ENCODE data around the gene ATP8B3.
A peak's percentile ranks its signal among the peaks of the same experiment; 100 is the strongest.

ATP8B3 gene

DNA sequence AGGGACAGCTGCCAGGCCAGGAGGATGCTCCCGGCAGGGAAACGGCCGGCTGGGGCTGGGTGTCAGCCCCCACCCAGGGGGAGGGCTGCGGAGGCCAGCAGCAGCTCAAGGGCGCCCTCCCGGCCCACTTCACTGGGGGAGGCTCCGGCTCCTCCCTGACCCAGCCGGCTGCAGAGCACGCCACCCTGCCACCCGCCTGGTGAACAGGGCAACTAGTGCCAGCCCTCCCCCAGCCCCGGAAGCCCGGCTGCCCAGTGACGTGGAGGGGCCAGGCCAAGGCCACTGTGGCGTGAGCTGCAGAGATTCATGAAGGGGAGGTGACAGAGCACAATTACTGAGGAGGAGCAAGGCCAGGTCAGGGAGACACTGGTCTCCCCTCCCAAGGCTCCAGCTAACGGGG lies 21.5 kb upstream of the ATP8B3 start:
- no peak for DNase-seq (ENCODE audit: low read depth in 3 of 3)

DNA sequence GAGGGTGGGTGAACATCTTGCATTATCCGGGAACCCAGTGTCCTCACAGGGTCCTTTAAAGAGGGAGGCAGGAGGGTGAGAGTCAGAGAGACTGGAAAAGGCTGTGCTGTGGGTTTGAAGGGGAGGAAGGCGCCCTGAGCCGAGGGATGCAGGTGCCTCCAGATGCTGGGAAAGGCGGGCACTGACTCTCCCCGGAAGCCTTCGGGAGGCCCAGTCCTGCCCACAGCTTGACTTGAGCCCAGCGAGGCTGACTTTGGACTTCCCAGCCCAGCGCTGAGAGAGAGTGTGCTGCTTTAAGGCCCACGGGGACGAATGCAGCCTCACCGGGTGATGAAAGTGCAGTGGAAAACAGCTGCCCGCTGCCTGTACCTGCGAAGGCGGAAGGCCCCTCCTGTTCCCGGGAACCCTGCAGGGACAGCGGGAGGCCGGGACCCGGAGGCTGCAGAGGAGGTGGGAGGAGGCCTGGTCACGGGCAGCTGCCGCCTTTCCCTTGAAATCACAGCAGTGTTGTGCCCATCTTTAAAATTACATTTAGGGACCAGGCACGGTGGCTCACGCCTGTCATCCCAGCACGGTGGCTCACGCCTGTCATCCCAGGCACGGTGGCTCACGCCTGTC lies 20.1 kb upstream of the ATP8B3 start:
- no peak for DNase-seq (ENCODE audit: low read depth in 3 of 3)

DNA sequence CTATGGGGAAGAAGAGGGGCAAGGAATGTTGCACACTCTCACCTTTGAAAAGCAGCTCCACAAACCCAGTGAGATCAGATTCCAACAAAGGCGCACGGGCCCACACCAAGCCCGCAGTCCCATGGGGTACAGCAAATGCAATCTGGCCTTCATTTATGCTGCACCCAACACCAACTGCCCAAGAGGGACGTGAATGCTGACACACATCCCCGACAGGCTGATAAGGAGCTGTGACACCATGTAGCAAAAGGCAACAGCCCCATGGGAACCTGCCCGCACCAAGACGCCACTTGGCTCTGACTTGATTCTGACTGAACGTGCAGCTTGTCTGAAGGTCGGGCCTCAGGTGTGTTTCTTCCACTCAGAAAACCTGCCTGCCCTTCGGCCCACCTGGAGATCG lies 18.9 kb upstream of the ATP8B3 start:
- DNase-seq (ENCODE audit: low read depth in 3 of 3) = no peak

DNA sequence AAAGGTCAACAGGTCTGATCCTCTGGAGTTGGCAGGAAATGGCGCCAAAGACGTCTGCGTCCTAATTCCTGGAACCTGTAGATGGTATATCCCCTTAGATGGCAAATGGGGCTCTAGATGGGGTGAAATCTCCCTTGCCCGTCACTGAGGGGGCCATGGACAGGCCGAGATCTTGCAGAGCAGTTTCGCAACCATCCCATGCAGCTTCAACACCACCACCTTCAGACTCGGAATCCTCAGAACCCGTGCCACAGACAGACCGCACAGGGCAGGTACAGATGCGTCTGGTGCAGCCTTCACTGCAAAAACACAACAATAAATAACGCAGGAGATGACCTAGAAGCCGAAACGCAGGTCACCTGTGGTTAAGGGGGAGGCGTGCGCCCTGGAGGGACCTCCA lies 18.5 kb upstream of the ATP8B3 start:
- DNase-seq (ENCODE audit: low read depth in 3 of 3) = no peak

DNA sequence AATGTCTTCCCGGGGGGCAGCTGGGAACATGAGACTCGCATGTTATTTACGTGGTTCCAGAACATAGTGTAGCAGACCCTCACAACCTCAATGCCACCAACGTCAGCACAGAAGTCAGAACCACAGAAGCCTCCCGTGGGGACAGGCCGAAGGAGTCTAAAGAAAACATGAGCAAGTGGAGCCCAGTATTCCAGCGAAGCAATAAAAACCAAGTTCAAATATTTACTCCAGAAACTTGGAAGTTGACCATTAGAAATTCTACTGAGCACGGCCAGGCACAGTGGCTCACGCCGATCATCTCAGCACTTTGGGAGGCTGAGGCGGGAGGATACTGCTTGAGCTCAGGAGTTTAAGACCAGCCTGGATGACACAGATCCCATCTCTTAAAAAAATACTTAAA lies 17.9 kb upstream of the ATP8B3 start:
- DNase-seq (ENCODE audit: low read depth in 3 of 3) = no peak

DNA sequence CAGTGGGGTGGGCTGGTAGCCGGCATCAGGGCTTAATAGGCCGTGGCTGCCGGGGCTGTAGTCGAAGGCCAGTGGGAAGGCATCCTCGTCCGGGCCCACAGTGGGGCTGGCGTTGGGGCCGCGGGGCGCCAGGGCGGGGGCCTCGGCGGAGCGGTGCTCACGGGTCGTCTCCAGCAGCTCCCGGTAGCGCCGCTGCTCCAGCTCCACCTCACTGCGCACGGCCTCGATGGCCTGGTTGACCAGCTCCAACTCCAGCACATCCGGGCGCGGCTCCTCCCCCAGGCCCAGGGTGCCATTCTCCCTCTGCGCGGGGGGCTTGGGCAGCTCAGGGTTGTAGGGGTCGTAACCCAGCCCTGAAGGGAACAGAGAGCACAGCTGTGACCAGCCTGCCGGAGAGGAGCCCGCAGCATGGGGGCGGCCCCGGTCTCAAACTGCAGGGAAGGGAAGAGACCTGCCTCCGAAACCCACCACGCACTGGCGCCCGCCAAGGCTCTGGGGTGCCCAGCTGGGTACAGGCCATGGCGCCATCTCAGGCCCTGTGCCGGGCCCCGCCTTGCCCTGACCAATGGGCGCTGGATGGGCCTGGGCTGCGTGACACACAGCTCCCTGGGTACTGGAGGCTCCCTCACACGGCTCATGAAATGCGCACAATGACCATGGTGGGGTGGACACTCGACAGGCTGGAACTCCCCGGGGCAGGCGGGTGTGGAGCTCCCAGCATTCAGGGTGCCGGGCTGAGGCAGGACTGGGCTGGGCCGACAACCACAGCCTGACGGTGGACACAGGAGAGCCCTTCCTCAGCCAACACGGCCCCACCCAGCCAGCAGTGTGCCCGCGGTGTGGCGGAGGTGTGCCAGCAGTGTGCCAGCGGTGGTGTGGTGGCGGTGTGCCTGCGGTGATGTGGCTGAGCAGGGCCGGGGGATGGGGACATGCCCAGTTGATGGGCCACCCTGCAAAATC lies 16.5 kb upstream of the ATP8B3 start:
- no peak for DNase-seq (ENCODE audit: low read depth in 3 of 3)

DNA sequence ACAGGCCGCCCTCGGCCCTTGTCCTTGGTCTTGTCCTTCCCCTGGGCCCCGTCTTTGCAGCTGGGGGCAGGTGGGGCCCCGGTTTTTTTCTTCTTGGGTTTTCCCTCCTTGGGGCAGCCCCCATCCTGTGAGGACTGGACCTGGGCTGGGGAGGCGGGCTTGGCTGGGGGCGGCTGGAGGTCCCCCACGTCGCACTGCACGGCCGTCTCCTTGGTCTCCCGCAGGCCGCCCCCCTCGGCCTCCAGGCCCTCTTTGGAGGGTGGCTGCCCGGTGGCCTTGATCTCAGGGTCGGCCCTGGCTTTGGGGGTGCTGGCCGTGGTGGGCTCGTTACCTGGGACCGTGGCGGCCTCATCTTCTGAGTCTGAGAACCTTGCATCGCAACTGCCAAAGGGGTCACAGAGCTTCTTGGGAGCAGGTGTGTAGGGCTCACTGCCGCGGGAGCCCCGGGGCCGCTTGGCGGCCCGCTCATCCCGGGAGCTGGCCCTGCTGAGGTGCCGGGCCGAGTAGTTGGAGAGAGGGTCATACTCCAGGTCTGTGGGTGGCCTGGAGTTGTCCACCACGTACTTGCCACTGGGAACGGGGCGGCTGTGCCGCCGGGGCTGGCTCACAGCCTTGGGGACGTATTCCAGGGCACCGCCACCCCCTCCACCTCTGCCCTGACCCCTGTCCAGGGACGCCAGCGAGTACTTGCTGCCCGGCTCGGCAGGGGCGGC lies 15.6 kb upstream of the ATP8B3 start:
- no peak for DNase-seq (ENCODE audit: low read depth in 3 of 3)

DNA sequence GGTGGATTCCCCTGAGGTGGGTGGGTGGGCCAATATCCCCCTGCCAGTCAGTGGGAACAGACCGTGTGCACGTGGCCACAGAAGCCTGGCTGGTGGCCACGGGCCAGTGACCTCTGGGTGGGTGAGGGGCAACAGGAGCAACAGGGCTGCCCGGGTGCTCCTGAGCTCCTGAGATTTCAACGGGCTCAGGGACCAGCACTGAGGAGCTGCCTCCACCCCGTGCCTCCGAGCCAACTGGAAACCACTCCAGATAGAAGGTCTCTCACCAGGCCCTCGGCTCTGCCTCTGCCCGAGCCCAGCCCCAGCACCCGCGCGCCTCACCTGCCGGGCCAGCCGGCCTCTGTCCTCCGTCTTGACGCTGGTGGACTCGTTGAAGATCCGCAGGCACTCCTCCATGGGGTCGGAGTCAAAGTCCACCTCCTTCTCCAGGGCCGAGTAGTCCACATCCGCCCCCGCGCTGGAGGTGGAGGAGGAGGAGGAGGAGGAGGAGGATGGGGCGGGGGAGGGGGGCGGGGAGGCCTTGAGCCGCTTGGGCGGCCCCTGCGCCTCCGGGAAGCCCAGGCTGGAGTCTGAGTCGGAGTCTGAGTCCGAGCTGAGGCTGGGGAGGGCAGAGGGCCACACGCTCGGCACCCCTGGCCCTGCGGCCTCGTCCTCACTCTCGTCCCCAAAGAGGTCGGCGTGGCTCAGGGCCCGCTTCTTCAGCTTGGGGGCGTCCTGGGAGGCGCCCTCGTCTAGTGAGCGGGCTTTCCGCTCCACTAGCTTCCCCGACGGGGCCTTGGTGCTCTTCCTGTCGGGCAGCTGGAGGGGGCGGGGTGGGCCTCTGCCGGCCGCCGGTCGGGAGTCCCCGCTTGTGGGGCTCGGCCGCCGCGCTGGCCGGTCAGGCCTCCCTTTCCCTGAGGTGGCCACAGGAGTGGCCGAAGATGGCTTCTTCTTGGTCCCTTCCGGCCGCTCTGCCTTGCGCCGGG lies 14.8 kb upstream of the ATP8B3 start:
- DNase-seq (ENCODE audit: low read depth in 3 of 3) = no peak

DNA sequence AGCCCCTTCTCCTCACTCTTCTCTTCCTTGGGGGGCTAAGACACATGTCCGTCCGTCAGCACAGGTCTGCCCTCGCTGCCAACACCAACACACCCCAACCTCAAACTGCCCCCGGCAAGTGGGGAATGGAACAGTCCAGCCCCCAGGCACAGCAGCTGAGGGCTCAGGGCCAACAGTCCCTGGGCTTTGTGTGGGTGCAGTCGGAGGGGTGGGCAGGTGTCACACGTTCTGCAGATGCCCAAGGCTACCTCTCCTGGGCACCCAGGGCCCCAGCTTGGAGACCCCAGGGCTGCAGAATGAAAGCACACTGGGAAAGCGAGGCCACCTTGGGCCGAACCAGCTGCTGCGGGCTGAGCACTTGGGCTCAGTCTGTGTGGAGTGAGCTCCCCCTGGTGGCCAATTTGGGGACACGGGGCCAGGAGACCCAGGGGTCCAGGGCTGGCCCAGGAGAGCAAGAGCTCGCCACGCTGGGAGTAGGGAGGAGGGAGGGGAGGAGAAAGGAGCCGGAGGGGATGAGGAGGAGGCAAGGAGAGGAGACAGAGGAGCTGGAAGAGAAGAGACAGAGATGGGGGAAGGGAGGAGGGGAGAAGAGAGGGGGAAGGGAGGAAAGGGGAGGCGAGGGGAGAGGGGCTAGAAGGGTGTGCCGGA lies 14.0 kb upstream of the ATP8B3 start:
- peak; percentile 48 to 74 (median 67) for DNase-seq (ENCODE audit: low read depth in 3 of 3)

DNA sequence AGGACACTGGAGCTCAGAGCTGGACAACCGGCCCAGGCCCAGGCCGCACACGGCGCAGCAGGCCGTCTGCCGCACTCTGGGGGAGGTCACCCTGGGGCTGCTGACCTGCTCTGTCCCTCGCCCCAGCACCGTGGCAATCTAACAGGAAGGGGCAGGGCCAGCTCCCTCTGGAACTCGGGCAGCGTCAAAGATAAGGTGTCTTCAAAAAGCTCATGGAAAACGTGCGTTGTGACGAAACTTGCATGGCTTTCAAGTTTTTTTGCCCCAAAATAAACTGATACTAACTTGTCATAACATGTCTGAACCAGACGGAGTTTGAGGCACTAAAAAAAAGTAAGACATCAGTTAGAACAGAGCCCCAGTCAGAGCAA lies 12.2 kb upstream of the ATP8B3 start:
- DNase-seq (ENCODE audit: low read depth in 3 of 3) = no peak

DNA sequence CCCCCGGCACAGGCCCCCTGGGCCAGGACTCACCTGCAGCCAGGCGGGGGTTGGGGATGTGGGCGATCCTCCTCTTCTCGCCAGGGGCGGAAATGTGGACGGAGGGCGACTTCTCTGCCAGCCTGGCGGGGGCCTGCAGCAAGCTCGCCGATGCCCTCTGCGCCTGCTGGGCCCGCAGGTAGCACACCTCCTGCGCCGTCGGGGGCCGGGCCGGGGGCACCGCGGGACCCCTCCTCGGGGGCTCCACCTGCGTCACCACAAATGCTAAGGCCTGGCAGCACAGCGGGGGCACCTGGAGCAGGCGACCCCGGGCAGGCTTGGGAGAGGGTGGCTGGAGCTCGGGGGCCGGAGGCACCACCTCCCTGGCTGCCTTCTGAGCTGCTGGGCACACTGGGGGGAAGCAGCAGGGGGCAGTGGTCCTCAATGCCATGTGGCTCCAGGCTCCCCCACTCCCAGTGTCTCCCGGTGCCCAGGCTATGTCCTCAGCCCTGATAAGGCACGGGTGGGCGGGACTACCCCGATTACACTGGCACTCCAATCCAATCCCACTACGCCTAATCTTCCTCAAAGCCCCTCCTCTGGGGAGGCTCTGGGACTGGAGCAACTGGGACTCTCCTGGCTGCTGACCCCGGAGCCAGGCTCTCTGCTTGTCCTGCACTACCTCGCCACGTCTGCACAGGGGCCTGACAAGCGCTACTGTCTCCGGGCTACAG lies 11.6 kb upstream of the ATP8B3 start:
- DNase-seq (ENCODE audit: low read depth in 3 of 3) = no peak

DNA sequence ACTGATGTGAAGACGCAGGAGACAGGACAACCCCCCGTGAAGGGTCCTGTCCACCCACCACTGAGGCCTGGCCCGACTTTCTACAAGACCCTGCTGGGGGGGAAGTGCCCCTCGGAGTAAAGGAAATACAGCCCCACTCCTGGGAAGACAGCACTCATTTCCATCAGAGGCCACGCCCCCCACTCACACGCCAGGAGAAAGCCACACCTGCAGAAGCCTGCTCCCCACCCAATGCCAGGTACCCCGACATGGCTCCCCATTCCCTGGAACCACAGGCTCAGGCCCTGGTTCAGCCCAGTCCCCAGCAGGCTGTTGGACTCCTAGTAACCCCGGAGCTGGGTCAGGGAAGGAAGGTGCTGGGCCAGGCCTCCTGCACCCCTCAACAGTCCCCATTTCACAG lies 10.9 kb upstream of the ATP8B3 start:
- DNase-seq (ENCODE audit: low read depth in 3 of 3) = no peak

DNA sequence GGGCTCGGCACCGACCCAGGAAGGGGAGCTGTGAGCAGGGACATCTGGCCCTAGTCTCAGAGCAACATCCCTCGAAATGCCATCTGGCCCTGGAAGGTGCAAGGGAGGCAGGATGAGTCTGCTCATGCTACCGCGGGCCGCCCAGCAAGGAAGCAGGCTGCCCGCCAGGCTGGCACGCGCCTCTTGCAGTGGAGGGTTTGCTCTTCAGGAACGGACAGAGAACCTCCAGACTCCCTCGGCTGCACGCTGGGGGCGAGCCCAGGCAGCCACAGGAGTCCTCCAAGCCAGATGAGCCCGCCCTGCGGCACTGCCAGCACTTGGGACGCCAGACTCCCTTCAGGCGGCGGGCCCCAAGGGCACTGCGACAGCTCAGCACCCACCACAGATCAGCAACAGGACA lies 10.1 kb upstream of the ATP8B3 start:
- no peak for DNase-seq (ENCODE audit: low read depth in 3 of 3)

DNA sequence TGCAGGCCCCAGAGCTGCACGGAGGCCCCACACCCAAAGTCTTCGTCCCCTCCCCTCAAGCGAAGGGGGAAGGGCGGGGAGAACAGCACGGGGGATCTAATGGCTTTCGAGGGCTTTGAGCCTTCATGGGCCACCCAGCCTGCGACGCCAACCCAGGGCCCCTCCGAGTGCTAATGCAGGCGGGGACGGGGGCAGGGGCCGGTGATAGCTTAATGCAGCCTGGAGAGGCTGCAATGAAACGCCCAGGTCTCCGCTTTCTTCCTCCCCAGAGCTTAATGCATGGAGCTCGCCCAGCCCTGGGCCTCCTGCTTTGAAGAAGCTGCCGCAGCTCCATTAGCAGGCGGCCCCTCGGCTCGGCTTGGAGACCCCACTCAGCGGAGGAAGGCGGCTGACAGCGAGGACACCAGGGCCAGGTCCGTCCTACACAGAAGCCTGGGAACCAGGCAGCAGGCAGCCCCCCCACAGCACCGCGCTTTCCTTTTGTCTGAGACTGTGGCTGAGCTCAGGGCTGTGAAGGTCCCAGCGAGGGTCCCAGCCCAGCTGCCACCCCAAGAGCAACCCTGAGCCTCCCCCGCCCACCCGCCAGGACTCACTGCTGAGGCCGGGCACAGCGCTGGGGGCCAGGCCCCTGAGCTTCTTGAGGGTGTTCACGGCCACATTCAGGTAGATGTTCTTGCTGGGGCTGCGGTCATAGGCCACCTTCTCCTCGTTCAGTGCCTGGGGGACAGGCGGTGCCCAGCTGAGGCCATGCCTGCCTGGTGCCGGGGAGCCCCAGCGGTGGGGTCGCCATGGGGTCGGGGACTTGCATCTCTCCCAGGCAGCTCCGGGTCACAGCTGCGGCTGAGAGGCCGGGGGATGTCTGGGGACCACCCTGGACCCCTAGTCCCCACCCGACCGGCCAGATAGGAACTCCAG lies 7.5 kb upstream of the ATP8B3 start:
- no peak for DNase-seq (ENCODE audit: low read depth in 3 of 3)

DNA sequence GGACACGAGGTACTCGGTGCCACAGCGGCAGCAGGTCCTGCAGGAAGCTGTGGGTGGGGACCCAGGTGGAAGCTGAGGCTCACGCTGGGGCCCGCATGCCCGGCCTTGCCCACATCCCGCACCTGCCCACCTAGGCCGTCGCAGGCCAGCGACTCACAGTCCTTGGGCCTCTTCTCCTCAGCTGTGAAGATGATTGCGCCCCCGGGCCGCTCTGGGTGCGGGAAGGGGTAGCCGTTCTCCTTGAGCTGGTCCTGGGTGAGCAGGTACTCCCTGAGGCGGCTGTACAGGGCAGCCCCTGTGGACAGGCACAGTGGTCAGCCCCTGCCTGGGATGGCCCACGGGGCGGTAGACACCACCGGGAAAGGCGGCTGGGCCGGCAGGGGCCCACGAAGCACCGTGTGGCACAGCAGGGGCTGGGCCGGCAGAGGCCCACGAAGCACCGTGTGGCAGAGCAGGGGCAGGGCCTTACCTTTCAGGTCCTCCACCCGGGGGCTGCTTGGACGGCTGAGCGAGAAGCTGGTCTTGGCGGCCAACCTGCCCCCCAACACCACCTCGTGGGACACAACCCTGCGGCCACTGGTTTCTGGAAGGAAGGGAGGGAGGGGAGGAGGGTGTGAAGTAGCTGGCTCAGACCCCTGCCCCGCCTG lies 6.6 kb upstream of the ATP8B3 start:
- DNase-seq (ENCODE audit: low read depth in 3 of 3) = no peak

DNA sequence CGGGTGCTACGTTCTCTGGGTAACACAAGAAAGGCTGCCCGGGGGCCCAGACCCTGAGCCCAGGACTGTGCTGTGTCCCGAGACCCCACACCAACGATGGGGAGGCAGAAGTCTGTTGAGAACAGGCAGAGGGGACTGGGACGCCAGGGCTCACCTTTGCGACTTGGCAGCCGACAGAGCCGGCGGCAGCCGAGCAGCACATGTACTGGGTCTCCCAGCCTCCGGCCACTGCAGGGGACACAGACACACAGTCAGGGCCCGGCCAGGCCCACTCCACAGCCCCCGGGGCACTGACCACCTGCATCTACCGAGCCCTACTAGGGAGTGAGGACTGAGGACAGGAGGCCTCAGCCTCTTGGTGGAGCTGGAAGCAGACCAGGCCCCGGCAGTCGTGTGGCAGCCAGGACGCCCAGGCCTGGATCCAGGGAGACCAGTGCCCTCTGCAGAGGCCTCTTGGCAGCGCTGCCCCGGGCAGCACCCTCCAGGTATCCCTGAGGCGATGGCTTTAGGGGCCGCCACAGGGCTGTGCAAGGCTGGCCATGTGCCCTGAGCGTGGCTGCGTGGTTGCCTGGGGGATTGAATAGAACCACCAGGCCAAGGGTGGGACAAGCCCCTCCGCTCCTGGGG lies 5.6 kb upstream of the ATP8B3 start:
- DNase-seq (ENCODE audit: low read depth in 3 of 3) = no peak

DNA sequence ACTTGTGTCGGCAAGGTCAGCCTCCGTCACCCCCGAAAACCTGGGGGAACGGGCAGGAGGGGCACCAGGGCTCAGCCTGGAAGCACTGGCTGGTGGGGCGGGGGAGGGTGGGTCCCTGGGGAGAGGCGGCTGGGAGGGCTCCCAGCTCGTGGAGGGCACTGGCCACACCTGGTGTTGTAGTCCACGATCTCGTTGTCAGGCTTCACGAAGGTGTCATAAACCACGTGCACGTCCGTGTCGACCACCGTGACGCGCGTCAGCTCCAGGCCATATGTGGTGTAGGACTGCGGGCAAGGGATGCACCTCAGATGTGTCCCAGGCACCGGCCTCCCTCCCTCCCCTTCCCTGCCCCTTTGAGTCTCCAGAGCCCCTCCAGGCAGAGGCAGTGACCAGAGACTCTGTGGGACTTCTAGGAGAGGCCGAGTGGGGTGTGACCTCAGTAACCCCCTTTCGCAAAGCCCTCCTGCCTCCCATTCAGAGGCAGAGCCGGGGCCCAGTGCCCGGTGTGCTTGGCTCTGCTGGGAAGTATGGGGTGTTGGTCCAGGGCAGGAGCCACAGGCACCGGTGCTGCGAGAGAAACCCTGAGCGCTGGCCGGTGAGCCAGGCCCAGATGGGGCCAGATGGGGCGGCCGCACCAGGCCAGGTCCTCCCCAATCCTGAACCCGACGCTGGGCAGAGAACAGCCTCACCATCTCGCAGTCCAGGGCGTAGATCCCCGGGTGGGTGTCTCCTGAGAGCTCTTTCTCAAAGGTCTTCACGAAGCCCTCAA lies 4.6 kb upstream of the ATP8B3 start:
- DNase-seq (ENCODE audit: low read depth in 3 of 3) = no peak

Measured in stimulated activated CD4-positive, alpha-beta T cell treated with anti-CD3 and anti-CD28 coated beads, TNF-alpha, amount 100 ng/mL, for 24 hours (primary cell).